HG03025 (cell line): ENCODE measurements around the gene INHBA.

Experiments
- ATAC-seq: cut with Tn5 transposase; IDR thresholded peaks from one replicate; pipeline ENCODE4 v1.9.1; 2021; ENCODE audit warnings: mild to moderate bottlenecking, moderate library complexity; ENCODE audit not compliant: unreplicated experiment, low FRiP score

INHBA gene

GRCh38 chr7:41702635-41703371 is at the start of gene INHBA:
INHBA (minus strand) TSS chr7:41703090; CDS start chr7:41700374, 2,716 bp downstream.
- no peak for ATAC-seq

GRCh38 chr7:41752615-41753014 is 49.7 kb upstream of the INHBA start:
- no peak for ATAC-seq

- ATAC-seq, result no peak
Observed at GRCh38 chr7:41750661-41751540, 48.0 kb upstream of the INHBA start.

- no peak for ATAC-seq
Observed at GRCh38 chr7:41747961-41748360, 45.1 kb upstream of the INHBA start.

GRCh38 chr7:41745451-41745850 is 42.6 kb upstream of the INHBA start:
- no peak for ATAC-seq

- no peak for ATAC-seq
Observed at GRCh38 chr7:41744161-41744560, 41.3 kb upstream of the INHBA start.

GRCh38 chr7:41742401-41743020 is 39.6 kb upstream of the INHBA start:
- no peak for ATAC-seq

- ATAC-seq, result no peak
Observed at GRCh38 chr7:41738806-41739205, 35.9 kb upstream of the INHBA start.

- no peak for ATAC-seq
Observed at GRCh38 chr7:41738336-41738735, 35.4 kb upstream of the INHBA start.

GRCh38 chr7:41735206-41735605 is 32.3 kb upstream of the INHBA start:
- ATAC-seq, result no peak

- ATAC-seq, result no peak
Observed at GRCh38 chr7:41732843-41733306, 30.0 kb upstream of the INHBA start.

GRCh38 chr7:41732436-41732785 is 29.5 kb upstream of the INHBA start:
- ATAC-seq, result no peak

- peak; percentile 99 for ATAC-seq
Observed at GRCh38 chr7:41731493-41732435, 28.9 kb upstream of the INHBA start.

- ATAC-seq, result no peak
Observed at GRCh38 chr7:41730668-41731067, 27.8 kb upstream of the INHBA start.

GRCh38 chr7:41730161-41730560 is 27.3 kb upstream of the INHBA start:
- ATAC-seq, result no peak

- ATAC-seq, result no peak
Observed at GRCh38 chr7:41729059-41729458, 26.2 kb upstream of the INHBA start.

GRCh38 chr7:41725013-41725412 is 22.1 kb upstream of the INHBA start:
- no peak for ATAC-seq

GRCh38 chr7:41720886-41721285 is 18.0 kb upstream of the INHBA start:
- no peak for ATAC-seq

- ATAC-seq, result no peak
Observed at GRCh38 chr7:41720046-41720445, 17.2 kb upstream of the INHBA start.

GRCh38 chr7:41716691-41717090 is 13.8 kb upstream of the INHBA start:
- no peak for ATAC-seq
